HG03432 (cell line): Measurements from ENCODE around the gene PPP4C.
"Not testable (repeated sequence)": the region's sequence is repeated elsewhere in the genome, so short reads cannot be mapped to it uniquely, and the experiment has no call there.

Source experiments
- ATAC-seq: cut with Tn5 transposase; IDR thresholded peaks from one replicate; pipeline ENCODE4 v1.9.1; 2021; ENCODE audit warnings: mild to moderate bottlenecking, moderate library complexity; ENCODE audit not compliant: unreplicated experiment

The PPP4C gene

DNA sequence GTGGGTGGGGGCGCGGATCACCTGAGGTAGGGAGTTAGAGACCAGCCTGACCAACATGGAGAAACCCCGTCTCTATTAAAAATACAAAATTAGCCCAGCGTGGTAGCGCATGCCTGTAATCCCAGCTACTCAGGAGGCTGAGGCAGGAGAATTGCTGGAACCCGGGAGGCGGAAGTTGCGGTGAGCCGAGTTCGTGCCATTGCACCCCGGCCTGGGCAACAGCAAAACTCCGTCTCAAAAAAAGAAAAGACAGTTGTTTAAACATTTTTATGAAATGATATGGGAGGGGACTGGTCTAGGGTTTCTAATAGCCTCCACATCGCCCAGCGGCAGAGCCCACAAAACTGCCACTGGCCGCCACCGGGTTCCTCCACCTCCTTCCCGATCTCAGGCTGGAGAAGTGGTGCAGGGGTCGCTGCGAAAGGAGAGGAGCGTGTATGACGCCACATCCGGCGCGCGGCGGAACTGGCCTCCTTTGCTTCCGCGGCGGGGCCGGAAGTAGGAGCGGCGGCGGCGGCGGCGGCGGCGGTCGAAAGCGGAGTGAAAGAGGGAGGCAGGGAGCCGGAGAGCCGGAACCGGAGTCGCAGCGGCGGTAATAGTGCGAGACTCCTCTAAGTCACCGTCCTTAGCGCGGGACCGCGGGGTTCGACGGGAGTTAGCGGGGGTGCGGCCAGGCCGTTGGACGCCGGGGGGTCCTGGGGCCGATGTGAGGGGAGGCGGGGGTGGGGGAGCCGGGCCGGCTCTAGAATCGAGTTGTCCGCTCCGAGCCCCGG is at the start of gene PPP4C:
PPP4C (plus strand) TSS at position 492 of the 773 bp plus-strand sequence. CDS start 384 bp downstream, outside the sequence.
- peak; percentile 76 for ATAC-seq

DNA sequence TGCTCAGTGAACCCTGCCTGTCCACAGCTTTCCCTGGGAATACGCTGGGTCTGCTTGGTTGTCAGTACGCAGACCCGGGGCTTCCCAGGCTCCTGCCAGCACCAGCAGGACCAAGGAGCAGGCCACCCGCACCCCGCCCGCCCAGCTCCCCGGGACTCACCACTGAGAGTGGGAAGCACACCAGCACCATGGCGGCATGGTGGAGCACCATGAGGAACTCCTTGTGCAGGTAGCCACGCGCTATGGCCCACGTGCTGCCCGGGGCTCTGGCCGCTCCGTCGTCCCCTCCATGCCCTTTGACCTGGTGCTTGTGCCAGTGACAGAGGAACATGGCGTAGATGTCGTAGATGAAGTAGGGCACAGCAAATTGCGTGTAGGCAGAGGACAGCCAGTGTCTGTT is 49.3 kb upstream of the PPP4C start:
- no peak for ATAC-seq

DNA sequence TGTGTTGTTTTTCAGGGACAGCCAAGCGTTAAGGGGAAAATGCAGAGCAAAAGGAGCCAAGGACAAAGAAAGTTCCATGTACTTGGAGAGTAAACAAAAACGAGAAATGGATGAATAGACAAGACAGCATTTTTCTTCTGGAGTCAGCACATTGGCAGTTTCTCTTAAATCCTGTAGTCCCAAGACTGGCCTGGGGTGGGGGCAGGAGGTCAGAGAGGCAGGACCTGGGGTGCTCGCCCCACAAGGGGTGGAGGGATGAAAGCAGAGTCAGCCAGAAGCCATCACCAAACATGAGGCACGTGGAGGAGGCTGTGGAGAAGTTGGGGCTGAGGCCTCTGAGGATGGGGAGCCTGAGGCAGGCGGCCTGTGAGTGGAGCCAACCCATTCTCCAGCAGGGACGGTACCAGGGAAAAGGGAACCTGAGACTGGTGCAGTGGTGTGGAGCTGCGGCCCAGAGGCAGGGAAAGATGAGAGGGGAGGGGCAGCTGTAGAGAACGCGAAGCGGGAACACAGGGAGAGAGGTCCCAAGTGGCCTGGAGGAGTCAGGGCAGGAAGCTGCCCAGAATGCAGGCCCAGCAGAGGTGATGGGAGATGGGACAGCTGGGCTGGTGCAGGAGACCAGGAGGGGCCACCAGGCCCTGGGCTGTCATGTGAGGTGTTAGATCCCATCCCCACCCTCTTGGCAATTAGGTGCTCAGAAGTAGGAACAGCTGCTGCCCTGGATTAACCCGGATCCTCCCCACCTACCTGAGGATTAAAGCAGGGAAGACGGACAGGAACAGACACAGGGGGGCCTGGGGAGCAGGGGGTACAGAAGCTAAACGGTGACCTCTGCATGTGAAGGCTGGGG is 48.0 kb upstream of the PPP4C start:
- ATAC-seq = no peak

DNA sequence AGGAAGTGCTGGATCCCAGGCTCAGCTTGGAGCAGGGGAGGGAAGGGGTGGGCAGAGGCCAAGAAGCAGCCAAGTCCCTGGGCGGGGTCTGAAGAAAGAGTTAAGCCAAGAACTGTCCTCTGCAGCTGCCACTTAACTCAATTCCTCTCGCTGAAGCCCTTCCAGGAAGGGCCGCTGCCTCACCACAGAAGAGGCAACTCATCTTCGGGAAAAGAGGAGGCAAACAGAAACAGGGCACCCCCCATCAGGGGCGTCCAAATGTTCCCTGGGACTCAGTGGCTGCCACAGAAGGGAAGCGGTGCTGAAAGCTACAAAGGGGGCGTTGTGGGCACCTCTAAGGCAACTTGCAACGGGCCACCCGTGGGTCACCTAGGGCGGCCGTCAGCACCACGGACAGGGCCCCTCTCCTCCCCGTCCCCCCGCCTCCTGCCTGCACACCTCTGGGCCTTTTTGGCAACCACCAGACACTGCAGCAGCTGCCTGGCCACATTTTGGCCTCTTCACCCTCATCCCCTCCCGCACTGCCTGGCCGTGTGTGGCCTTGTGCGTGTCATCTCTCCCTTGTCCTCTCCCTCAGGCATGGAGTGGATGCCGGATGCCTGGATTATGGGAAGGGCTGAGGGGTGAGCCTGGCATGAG is 47.2 kb upstream of the PPP4C start:
- no peak for ATAC-seq

DNA sequence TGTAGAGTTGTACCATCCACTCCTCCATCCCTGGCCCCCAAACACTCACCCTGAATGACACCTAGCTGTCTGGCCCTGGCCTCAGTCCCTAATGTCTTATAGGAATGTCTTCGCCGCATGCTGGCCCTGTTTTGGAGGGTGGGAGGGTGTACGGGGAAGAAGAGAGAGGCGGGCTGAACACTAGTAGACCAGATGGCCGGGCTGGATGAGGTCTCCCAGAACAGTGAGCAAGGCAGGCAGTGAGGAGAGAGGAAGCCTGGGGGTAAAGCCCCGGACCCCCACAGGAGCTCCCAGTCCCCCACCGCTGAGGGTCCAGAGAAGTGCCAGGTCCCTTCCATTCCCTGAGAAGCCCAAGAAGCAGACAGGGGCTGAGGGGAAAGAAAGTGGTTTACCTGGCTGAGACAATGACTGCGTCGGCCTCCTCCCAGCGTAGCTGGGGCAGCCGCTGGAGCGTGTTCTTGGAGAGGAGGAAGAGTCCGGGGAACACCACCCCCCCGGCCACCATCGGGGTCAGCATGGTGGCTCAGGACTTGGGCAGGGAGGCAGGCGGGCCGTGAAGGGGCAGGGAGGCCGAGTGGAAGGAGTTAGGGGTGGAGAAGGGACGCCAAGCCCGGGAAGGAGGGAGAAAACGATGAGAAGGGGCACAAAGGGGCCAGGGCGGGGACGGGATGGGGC is 45.6 kb upstream of the PPP4C start:
- no peak for ATAC-seq

DNA sequence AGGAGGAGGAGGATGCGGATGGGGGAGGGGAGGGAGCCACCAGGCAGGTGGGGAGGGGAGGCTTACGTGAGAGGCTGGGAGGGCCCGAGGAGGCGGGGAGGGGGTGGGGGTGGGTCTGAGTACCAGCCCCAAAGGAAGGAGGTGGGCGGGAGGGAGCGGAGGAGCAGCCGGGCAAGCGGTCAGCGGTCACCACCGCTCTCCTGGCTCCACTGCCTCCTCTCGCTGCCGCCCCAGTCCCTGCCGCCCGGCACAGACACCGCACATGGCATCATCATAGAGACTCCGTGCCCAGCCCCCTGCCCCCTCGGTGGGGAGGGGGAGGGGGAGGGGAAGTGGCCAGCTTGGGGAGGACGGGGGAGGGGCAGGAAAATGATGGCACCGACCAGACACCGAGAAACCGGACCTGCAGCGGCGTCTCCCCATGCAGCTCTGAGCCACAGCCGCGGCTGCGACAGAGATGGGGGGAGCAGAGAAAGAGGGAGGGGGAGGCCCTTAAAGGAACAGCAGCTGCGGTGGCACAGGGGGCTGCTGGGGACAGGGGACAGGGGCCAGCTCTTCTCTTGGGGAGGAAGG is 44.9 kb upstream of the PPP4C start, which contains the start of gene TLCD3B:
TLCD3B (minus strand) TSS at position 431 of the 573 bp plus-strand sequence. CDS start 744 bp downstream, outside the sequence.
- ATAC-seq = no peak

DNA sequence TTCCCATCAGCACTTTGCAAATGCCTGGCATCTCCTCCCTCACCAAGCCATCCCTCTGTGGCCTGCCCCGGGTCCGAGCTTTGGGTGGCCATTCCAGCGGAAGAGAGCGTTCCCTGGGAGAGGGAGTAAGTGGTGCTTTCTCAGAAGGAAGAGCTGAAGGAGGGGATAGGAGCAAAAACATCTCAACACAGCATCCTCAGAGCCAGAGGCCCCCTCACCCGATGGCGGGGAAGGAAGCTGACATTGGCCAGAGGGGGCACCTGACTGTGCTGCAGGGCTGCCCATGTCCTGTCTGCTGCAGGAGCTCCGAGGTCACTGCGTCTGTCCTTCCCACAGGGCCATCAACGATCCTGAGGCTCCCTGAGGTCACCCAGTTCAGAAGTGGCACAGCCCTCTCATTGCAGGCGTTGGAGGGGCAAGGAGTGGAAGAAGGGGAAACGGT is 44.3 kb upstream of the PPP4C start:
- no peak for ATAC-seq

DNA sequence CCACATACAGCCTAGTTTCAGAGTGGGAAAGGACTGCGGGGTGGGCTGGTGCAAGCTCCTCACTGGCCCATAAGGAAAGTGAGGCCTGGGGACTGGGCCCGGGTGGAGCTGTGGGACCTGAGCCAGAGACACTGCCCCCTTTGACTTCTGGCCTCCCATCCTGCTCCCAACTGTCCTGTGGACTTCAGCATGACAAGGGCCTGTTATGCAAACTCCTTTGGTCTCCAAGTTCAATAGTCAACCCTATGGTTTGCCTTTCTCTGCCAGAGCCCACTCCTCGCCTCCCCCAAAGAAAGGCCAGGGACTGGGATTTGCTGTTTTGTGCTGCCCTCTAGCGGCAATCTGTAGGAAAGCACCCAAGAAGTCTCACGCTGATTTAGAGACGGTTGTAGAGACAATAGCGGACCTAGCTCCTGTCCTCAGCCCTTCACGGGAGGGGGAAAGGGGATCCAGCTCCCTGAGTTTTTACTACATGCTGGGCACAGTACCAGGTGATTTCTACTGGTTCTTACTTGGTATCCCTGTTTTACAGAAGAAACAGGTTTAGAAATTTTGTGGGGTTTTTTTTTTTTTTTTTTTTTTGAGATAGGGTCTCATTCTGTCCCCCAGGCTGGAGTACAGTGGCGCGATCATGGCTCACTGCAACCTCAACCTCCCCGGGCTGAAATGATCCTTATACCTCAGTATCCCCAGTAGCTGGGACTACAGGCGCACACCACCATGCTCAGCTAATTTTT is 43.5 kb upstream of the PPP4C start:
- no peak for ATAC-seq

DNA sequence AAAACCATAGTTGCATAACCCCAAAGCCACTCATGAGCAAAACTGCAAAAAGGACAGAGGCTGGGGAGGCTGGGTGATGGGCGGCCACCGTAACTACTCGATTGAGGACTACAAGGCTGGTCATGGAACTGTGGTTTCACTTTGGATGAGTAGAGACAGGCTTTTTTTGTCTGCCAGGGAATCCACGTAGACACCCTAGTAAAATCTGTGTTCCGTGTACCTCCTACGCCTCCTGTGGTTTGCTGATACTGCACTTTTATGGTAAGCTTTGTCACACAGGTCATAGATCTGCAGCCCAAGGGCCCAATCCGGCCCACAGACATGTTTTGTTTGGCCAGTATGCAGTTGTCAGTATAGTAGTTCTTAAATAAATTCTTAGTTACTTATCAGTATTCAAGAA is 42.5 kb upstream of the PPP4C start:
- ATAC-seq = no peak

DNA sequence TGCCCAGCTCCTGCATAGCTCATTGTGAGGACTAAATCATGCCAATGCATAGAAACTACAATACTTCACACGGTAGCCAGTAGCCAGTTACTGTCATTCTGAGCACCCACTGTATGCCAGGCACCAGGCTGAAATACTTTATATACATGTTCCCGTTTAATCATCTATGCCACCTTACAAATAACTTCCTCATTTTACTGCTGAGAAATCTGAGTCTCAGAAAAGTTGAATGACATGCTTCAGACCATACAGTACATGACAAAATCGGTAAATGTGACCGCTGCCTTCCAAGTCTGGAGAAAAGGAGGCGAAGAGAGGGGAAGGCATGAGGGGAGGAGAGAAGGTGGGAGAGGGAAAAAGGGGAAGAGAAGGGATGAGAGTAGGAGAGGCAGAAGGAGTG is 35.6 kb upstream of the PPP4C start:
- no peak for ATAC-seq

DNA sequence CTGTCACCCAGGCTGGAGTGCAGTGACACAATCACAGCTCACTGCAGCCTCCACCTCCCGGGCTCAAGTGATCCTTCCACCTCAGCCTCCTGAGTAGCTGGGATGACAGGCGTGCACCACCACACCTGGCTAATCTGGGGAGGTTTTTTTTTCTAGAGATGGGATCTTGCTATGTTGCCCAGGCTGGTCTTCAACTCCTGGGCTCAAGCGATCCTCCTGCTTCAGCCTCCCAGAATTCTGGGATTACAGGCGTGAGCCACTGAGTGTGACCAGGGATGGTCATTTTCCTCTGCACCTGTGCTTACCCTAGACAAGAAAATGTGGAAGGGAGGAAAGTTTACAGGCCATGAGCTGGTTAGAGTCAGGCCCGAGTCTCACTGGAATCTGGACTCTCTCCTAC is 35.1 kb upstream of the PPP4C start:
- ATAC-seq = not testable (repeated sequence)

DNA sequence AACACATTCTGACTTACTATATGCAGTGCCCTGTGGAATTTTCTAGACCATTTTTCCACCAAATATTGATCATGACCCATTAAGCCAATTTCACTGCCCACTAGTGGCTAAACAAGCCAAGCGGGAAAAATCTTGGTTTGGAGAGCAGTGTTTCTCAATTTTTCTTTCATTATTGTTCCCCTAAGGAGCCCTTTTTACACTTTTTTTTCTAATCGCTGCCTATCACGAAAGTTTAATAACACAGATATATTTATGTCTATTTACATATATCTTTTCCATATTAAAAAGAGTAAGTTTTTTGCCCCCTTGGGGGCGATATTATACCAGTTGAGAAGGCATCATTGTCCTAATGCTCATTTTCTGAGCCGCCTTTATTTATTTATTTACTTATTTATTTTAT is 34.0 kb upstream of the PPP4C start:
- no peak for ATAC-seq

DNA sequence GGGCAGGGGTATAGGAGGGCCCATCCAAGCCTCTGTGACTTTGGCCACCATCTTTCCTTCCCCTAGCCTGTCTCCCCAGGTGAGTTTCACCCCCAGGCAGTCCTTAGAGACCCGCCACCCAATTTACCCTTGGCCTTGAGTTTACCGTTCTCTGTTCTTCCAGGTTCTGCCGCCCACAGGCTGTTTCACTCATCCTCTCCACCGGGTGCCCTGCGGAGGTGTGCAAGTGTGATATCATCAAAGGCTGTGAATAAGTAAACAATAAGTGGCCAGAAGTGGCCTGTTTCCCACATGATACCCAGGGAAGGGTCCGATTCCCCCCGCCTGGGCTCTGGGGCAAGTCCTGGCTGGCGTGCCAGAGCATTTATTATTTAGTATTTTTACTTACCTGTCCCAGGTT is 29.6 kb upstream of the PPP4C start:
- ATAC-seq = no peak

DNA sequence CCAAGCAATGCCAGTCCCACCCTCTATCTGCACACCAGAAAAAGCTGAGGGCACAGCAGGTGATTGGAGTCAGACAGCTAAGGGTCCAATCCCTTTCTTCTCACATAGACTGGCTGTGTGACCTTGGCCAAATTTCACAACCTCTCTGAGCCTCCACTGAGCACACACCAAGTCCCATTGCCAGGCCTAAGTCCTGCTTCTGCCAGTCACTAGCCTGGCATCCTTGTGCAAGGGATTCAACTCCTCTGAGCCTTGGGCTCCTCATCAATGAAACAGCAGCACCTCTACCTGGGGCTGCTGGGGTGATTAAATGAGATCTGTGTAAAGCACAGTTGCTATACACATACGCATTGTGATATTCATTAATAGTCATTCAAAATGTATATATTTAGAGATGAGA is 29.2 kb upstream of the PPP4C start:
- no peak for ATAC-seq

DNA sequence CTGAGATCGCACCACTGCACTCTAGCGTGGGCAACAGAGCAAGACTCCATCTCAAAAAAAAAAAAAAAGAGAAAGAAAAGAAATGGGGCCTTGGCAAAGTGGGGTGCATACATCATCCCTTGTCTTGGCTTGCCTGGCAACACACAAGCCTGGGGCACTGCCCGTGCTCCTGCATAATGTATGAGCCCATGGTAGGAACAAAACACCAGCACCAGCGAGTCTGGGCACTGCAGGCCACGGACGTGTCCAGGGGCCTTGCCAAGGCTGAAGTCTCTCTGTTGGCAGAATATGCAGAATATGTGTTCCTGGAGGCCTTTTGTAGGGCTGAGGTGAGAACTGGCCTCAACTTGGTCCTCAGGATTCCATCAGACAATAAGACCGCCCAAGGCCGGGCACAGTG is 25.9 kb upstream of the PPP4C start:
- no peak for ATAC-seq

DNA sequence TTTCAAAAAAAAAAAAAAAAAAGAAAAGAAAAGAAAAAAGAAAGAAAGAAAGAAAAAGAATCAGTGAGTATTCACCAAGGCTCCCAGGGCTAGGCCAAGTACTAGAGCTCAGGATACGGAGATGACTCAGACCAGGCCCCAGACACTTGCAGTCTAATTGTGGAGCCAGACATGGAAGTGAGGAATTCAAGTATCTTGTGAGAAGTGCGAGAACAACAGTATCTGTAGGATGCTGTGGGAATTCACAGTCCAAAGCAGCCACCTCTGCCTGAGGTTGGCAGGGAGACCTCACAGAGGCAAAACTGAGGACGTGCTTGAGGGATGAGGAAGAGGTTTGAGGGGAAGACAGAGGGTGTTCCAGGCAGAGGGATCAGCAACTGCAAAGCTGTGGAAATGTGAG is 24.3 kb upstream of the PPP4C start:
- no peak for ATAC-seq

DNA sequence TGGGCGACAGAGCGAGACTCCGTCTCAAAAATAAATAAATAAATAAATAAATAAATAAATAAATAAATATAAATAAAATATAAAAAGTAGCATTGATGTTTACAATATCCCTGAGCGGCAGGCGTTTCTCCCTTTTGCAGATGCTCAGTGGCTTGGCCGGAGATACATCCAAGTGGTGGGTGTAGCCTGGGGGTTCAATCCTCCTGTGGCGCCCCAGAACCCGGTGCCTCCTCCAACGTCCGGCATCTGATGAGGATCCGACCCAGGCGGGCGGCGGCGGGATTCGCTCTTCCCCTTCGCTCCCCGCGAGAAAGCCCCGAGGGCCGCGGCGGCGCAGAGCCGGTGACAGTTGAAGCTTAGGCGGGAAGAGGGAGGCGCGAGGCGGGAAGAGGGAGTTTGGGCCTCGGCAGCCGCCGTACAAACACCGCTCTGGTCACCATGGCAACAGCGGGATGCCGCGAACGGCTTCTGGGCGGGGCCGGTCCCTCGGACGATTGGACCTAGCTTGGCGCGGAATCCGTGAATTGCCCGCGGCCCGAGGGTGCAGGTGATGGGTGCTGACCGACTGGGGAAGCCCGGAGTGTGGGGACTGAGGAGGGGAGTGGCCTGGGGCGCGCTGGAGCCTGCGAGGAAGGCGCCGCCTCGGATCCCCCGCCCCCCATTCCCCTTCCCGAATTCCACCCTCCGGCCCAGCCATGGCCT is 23.0 kb upstream of the PPP4C start:
- ATAC-seq = peak; percentile 83

DNA sequence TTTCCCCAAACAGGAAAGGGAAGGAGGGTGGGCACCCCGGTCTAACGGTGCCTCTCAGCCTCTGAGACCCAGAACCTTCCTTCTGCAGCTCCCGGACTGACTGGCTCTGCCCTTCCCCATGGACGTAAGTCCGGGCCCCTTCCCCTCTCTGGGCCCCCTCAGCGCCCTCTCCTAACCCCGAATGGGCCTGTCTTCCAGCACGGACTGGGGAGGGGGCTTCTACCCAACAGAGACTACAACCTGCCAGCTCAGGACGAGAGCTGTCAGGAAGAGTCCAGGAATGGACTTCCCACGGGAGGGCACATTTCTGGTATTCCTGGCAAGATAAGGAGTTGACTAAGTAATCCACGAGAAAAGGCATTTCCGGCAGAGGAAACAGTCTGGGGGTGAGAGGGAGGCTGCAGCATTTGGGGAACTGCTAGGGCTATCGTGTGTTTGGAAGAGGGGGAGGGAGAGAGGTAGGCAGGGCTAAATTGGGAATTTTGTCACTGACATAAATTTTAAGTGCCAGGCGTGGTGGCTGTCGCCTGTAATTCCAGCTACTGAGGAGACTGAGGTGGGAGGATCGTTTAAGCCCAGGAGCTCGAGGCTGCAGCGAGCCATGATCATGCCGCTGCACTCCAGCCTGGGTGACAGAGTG is 22.3 kb upstream of the PPP4C start:
- peak; percentile 16 for ATAC-seq

DNA sequence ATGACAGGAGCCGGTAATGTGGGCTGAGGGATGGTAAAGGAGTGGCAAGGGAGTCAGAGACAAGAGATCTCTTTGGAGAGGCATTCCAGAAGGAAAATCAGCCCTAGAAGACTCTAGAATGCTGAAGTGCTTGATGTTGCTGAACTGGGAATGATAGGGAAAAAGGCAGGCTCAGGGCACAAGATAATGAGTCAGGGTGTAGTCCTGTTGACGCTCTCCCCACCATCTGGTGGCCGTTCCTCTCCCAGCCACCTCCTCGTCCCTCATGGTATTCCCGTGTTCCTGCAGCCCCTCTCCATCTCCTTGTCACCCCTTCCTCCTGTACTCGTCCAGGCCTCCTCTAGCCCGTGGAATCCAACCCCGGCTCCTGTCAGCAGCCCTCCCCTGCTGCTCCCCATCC is 21.3 kb upstream of the PPP4C start:
- ATAC-seq = no peak
